HG03097 (cell line): ENCODE measurements around the gene STK38L.
"Not testable (repeated sequence)": the region's sequence is repeated elsewhere in the genome, so short reads cannot be mapped to it uniquely, and the experiment has no call there.

Experiments
- ATAC-seq: cut with Tn5 transposase; IDR thresholded peaks from one replicate; pipeline ENCODE4 v1.9.1; 2021; ENCODE audit not compliant: unreplicated experiment, low FRiP score

The STK38L gene

GRCh38 chr12:27221625-27222387 lies 22.3 kb upstream of the STK38L start:
- ATAC-seq: peak; percentile 53

- ATAC-seq: no peak
These were observed 17.6 kb upstream of the STK38L start for GRCh38 chr12:27226407-27226929.

- no peak for ATAC-seq
These were observed 14.7 kb upstream of the STK38L start for GRCh38 chr12:27229367-27229766.

DNA sequence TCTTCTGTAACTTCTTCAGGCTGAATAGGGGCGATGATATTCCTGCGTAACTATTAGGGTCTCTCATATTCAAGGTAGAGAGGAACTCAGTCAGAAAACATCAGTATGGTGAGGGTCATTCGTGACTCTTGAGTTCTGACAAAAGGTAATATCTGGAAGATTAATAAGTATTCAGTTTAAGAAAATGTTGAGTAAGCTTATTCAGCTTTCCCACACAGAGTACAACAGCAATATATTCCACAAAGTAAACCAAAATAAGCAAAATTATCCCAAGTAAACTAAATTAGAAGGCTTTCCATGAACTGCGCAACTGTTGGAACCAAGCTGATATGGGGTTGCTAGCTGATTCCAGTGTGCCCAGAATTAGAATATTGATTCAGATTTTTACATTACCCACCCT lies 12.7 kb upstream of the STK38L start:
- not testable (repeated sequence) for ATAC-seq

DNA sequence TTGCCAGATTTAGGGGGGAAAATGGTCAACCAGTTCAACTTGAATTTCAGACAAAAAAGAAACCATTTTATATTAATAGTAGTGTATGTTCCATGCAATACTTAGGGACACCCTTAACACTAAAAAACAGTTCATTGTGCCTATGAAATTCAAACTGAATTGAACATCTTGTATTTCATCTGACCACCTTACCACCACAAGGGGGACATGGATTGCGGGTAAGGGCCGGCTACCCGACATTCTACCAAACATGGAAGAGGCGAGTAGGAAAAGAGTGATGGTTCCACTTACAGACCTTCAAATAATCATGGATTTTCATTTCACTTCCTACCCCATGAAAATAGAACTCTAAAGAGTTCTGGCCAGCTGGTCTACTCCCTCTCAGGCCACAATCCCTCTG lies 10.3 kb upstream of the STK38L start:
- ATAC-seq: no peak

- no peak for ATAC-seq
These were observed 7.6 kb upstream of the STK38L start for GRCh38 chr12:27236498-27236897.

GRCh38 chr12:27237790-27238771 lies 6.0 kb upstream of the STK38L start:
- ATAC-seq: peak; percentile 52

DNA sequence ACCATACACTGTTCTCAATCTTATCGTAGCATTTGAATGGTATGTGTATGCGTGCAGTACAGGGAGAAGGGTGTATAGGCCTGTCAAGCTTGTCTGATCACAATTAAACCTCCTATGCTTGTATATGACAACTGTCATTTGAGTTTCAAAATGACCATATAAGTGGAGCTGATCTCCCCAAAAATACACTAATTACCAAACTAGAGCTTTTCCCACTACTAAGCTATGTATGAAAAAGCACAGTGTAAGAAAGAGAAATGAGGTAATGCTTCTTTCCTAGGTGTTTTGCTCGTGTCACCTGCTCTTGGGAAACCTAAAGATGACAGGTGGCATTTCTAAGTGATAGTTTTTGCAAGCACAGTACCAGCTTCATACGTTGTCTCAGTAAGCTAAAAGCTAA lies 1.1 kb upstream of the STK38L start:
- no peak for ATAC-seq

DNA sequence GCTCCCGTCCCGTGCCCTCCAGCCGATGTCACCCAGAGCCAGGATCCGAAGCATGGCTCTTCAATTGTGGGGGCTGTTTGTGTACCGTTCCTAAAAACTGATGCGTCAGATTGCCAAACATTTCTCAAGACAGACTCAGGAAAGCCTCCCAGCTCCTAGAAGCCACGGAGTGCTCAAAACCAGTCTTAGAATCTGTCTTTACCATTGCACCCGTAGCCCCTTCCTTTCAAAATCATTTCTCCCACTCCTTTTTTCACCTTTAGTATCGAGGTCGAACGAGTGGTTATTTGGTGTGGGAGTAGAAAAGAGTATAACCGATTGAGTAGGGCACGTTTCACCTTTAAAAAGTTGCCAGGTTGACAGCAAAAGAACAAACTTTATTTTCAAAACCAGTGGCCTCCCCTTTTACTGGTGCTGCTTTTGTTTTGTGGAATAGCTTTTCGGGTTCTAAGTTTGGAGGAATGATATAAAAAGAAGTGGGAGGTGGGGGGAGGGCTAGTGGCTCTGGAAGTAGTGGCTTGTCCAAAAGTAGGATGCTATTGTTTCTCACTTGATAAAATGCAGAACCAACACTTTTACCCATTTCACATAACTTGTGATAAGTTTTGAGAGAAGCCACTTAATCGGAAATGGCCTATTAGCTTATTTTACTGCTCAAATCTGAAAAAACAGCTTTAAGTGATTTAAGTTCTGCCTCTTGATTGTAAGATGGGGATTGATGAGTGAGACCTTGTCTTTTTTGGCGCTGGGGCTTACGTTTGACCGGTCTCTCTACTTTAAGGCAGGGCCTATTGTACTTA lies 803 bp downstream of the STK38L start:
- no peak for ATAC-seq

- no peak for ATAC-seq
These were observed 2.1 kb downstream of the STK38L start for GRCh38 chr12:27246141-27246540.

DNA sequence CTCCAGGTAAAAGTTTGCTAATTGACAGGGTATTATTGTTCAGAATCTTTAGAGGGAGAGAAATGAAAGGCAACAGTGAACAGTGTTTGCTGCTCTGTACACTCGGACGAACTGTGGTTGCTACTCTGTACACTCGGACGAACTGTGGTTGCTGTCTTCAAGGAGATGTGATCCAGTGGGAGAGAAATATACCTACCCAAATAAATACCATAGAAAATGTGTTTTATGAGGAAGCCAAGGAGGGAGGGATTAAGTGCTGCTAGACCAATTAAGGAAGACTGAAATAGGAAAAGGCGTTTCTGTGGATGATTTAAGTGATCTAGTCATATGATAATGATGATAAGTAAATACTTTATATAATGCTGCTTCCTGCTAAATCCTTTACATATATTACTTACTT lies 2.7 kb downstream of the STK38L start:
- no peak for ATAC-seq

DNA sequence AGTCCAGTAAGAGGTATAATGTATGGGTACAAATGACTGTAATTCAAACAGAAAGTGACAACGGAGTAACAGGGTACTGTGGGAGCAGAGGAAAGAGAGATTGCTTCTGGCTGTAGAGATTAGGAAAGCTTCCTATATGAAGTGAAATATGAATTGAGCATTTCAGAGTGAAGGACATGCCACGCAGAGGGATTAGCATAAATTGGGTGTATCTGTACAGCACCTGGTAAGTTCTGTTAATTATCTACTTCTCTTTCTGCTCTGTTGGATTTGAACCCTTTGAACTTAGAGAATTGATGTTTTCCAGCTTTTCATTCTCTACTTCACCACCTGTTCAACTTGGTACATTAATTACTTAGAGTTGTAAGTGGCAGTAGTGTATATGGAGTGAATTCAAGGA lies 8.8 kb downstream of the STK38L start:
- ATAC-seq: no peak

DNA sequence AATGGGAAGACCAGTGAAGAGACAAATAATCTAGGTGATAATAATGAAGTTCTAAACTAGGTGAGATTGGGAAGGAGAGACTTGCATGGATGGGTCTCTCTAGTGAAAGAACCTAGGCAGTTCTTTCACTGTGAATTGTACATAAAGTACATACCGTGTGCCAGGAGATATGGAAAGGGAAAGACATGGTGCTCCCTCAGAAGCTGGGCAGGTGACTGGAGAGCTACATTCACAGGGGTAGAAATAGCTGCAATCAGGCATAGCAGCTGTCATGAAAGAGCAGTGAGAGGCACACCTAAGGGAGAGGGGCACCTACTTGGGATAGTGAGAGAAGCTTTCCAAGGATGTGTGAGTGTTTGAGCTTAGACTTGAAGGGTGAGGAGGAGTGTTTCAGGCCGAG lies 9.3 kb downstream of the STK38L start:
- no peak for ATAC-seq

GRCh38 chr12:27255806-27256205 lies 11.7 kb downstream of the STK38L start:
- no peak for ATAC-seq

GRCh38 chr12:27257104-27257843 lies 13.2 kb downstream of the STK38L start:
- no peak for ATAC-seq

DNA sequence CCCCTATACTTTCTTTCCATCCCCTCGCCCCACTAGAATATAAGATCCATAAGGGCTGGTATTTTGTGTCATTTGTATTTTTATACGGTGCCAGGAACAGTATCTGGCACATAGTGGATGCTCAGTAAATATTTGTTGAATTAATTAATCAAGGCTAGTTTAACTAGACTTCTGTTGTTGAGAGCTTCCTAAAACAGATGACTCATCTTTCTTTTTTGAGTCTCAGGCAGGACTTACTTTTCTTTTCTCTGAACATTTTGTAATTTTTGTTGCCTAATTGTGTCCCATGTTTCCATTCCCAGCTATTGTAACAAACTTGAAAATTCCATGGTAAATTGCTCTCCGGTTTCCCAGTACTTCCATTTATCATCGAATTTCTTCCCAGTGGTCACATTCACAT lies 16.7 kb downstream of the STK38L start:
- no peak for ATAC-seq

GRCh38 chr12:27261866-27262265 lies 17.8 kb downstream of the STK38L start:
- ATAC-seq: no peak

- ATAC-seq: no peak
These were observed 26.1 kb downstream of the STK38L start for GRCh38 chr12:27270148-27270547.

DNA sequence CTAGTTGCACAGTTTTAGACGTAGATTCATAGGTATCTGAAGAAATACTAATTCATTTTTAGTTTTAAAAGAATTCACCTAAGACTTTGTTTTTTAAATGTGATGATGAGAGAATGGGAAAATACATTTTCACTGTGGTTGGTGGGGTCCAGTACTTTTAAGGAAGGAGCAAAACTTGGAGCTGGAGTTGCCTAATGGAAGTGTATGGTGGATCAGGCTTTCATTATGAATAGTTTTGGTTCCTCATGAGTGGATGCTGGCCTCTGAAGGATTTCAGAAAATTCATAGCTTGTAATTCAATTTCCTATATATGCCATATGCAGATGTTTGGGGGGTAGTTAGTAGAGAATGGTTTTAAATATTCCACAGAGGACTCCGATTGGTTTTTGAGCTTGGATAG lies 27.1 kb downstream of the STK38L start:
- ATAC-seq: no peak
